ENCODE results near the gene ZNF419.

Gene ZNF419

DNA sequence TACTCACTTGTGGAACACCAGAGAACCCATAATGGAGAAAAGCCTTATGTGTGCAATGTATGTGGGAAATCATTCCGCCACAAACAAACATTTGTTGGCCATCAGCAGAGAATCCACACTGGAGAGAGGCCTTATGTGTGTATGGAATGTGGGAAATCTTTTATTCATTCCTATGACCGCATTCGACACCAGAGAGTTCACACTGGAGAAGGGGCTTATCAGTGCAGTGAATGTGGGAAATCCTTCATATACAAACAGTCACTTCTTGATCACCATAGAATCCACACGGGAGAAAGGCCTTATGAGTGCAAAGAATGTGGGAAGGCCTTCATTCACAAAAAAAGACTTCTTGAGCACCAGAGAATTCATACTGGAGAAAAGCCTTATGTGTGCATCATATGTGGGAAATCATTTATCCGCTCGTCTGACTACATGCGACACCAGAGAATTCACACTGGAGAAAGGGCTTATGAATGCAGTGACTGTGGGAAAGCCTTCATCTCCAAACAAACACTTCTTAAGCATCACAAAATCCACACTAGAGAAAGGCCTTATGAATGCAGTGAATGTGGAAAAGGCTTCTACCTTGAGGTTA is 50.5 kb downstream of the ZNF419 start:
- no peak for DNase-seq

All from NCI-H1417 treated with DMSO at 0.1 percent for 48 hours (cell line).